HL-60 (cell line): ENCODE measurements around the gene INSM1.

Experiments
- DNase-seq, 2 experiments: peaks; one replicate each; pipeline ENCODE4 v3.0.0-alpha.2; 2010 to 2020; ENCODE audit warnings: low read depth in 1 of 2, low spot score in 1 of 2
- H3K27ac ChIP-seq: fragments of 250-450 bp; sonication (Bioruptor Pico); replicated peaks from 2 replicates; pipeline ENCODE4 v1.5.1; 2020; ENCODE audit warnings: mild to moderate bottlenecking, moderate library complexity
- H3K27me3 ChIP-seq: fragments of 250-450 bp; sonication (Bioruptor Pico); 2 replicates; pipeline ENCODE4 v1.5.1; 2021; ENCODE audit warnings: mild to moderate bottlenecking, moderate library complexity; ENCODE audit not compliant: insufficient read depth, poor library complexity, severe bottlenecking
- H3K4me3 ChIP-seq: replicated peaks from 2 replicates; pipeline ENCODE4 v1.5.1; 2011; ENCODE audit warnings: mild to moderate bottlenecking, control low read depth, low read length; ENCODE audit not compliant: insufficient read depth
- CTCF ChIP-seq: IDR thresholded peaks from one replicate; pipeline ENCODE4 v1.5.1; 2011; ENCODE audit warnings: low read length, control low read depth, inconsistent platforms; ENCODE audit not compliant: insufficient read depth
- GABPA ChIP-seq: IDR thresholded peaks from 2 replicates; pipeline ENCODE4 v1.6.1; 2012; ENCODE audit warnings: low read depth
- POLR2AphosphoS5 ChIP-seq: IDR thresholded peaks from 2 replicates; pipeline ENCODE4 v1.6.1; 2012; ENCODE audit warnings: low read depth
- REST ChIP-seq: IDR thresholded peaks from 2 replicates; pipeline ENCODE4 v1.6.1; 2012; ENCODE audit warnings: low read depth; ENCODE audit not compliant: insufficient replicate concordance
- SPI1 ChIP-seq: IDR thresholded peaks from 2 replicates; pipeline ENCODE4 v1.6.1; 2012; ENCODE audit warnings: low read depth, mild to moderate bottlenecking, borderline replicate concordance

The INSM1 gene

GRCh38 chr20:20334489-20334888 lies 33.4 kb upstream of the INSM1 start:
- no peak overlapping the region for H3K27ac ChIP-seq
- no peaks in the 10 kb centered on the region for H3K27me3 ChIP-seq
- H3K4me3 ChIP-seq: no peak overlapping the region
- TF ChIP-seq CTCF (no peak), POLR2AphosphoS5 (no peak), GABPA (no peak), REST (no peak), SPI1 (no peak)
- DNase-seq: no peak

- DNase-seq: no peak
- Histone ChIP-seq H3K4me3 (no peak overlapping the region), H3K27me3 (no peaks in the 10 kb centered on the region), H3K27ac (no peak overlapping the region)
- TF ChIP-seq SPI1 (no peak), GABPA (no peak)
Measured at GRCh38 chr20:20338133-20338730, 29.7 kb upstream of the INSM1 start.

- TF ChIP-seq POLR2AphosphoS5 (no peak), REST (no peak), GABPA (no peak), SPI1 (no peak), CTCF (no peak)
- Histone ChIP-seq H3K27me3 (no peaks in the 10 kb centered on the region), H3K27ac (no peak overlapping the region), H3K4me3 (no peak overlapping the region)
- DNase-seq: no peak
Measured at GRCh38 chr20:20340443-20340842, 27.5 kb upstream of the INSM1 start.

GRCh38 chr20:20341371-20341770 lies 26.5 kb upstream of the INSM1 start:
- no peak for DNase-seq
- no peak overlapping the region for H3K4me3 ChIP-seq
- H3K27ac ChIP-seq: no peak overlapping the region
- no peaks in the 10 kb centered on the region for H3K27me3 ChIP-seq
- no peak for TF ChIP-seq GABPA
- no peak for TF ChIP-seq REST
- TF ChIP-seq POLR2AphosphoS5: no peak
- TF ChIP-seq SPI1: no peak
- TF ChIP-seq CTCF: no peak
